ENCODE results near the gene CTNND2. TPM values are rescaled to one million over a fixed set of nuclear protein-coding genes. Genes with fewer than 3 reads are reported as not detected.
"Not testable (repeated sequence)": the region's sequence is repeated elsewhere in the genome, so short reads cannot be mapped to it uniquely, and the experiment has no call there.

CTNND2 gene
- total RNA-seq, 1 donor from 2014 or later = not detected

DNA sequence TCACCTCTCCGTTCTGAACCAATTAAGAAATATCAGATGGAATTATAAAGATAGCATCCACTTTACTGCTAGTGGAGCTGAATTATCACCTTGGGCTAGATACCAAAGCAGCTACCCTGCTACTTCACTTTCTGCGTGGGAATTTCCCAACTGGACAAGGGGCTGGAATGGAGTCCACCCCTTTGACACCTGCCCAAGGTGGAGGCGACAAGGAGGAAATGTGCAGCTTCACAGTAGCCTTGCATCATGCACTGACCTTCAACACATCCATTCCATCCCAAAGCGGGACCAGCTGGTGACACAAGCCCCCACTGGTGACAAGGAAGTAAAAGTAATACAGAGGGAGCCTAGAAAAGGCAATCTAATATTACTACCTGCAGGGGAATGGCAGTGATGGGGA, 30.7 kb downstream of the CTNND2 start:
- DNase-seq (ENCODE audit: low read depth) = no peak

DNA sequence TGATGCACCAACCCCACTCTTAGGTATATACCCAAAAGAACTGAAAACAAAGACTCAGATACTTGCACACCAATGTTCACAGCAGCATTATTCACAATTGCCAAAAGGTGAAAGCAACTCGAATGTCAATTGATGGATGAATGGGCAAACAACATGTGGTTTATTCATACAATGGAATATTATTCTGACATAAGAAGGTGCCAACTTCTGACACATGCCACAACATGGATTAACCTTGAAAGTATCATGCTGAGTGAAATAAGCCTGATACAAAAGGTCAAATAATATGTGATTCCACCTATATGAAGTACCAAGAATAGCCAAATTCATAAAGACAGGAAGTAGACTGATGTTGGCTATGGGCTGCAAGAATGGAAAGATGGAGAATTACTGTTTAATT, 35.0 kb downstream of the CTNND2 start:
- DNase-seq (ENCODE audit: low read depth) = no peak

DNA sequence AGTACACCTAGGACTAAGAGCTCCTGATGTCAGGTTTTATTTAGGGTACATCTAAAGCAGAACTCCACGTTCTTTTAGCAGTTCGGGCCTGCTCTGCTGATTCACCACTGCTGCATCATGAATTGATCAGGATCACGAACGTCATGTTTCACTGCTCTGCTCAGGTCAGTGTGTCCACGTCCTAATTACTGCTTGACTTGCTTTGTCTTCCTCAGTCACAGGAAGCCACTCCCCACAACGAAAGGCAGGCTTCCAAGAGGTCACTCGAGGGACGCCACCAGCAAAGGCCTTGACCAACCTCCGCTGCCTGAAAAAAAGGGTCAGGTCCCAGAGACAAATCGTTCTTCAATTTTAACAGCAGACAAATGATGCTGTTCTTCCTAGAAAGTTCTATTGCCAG, 40.3 kb downstream of the CTNND2 start:
- no peak for DNase-seq (ENCODE audit: low read depth)

DNA sequence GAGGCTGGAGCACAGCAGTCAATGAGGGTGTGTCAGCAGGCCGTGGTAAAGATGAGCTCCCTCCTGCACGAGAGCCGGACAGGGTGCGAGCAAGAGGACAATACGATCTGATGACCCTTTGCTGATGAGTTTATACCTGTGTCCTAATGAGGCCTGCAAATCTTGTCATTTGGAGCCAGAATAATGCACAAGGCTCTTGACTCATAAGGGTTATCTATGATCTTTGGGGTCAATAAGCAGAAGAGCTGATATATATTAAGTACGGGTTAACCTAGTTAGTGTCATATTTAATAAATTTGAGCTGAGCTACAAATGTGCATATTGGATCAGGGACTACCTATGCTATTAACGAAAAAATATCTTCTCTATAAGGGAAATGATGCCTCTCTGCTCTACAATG, 46.9 kb downstream of the CTNND2 start:
- no peak for DNase-seq (ENCODE audit: low read depth)

DNA sequence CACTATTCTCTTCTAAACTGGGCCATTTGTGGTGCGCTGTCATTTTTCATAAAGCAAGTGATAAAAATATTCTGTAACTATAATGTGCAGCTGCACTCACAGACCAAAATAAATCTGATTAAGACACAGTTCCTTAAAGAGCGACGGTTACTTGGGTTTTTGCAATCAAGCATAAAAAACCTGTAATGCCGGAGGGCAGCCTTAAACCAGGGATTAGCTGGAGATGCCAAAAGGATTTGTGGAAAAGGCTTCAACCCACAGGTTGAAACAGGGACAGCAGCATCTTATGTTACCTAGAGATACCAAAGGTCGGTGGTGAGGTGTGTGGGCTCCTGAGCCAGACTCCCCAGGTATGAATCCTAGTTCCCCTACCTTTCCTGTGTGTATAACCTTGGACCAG, 49.3 kb downstream of the CTNND2 start:
- no peak for DNase-seq (ENCODE audit: low read depth)

DNA sequence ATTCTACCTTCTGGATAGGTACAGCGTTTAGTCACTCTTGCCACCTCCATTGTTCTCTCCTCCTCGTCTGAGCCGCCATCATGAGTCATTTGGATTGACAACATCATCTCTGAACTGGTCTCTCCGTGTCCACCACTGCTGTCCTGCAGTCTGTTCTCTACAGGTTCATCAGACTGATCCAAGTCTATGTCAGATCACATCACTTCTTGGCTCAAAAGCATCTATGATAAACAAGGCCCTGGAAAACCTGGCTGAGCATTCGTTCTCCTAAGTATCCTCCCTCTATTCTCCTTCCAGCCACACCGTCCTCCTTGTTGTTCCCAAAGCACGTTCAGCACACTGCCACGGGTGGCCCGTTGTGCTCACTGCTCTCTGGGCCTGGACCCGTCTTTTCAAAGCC, 50.5 kb downstream of the CTNND2 start:
- DNase-seq (ENCODE audit: low read depth) = no peak

DNA sequence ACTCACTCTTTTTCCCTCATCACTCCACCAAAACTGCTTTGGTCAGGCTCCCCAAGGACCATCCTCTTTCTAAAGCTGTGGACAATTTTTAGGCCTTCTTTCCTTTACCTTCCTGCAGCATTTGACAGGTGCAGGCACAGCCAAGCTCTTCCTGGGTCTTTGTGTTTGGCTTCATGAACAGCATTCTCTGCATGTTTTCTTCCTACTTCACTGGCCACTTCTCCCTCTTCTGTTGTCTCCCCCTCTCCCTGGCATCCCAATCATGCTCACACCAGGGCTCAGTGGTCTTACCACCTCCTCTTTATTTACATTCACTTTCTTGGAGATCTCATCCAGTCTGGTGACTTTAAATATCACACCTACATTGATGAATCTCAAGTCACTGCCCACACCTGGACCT, 51.1 kb downstream of the CTNND2 start:
- no peak for DNase-seq (ENCODE audit: low read depth)

DNA sequence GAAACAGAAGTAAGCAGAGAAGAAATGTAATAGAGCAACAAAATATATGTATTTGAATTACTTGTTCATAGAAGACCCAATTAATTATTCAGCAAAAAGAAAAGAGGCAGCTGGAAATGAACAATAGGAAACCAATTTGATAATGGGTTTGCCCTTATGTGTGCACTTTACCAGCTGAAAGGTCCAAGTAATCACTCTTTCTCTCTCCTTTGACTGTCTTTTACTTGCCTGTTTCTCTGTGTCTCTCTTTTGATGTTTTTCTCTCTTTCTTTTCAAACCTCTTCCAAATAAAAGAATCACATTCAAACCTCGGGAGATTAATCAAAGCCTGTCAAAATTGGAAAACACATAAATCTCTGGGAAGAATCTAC, 51.5 kb downstream of the CTNND2 start:
- no peak for DNase-seq (ENCODE audit: low read depth)

DNA sequence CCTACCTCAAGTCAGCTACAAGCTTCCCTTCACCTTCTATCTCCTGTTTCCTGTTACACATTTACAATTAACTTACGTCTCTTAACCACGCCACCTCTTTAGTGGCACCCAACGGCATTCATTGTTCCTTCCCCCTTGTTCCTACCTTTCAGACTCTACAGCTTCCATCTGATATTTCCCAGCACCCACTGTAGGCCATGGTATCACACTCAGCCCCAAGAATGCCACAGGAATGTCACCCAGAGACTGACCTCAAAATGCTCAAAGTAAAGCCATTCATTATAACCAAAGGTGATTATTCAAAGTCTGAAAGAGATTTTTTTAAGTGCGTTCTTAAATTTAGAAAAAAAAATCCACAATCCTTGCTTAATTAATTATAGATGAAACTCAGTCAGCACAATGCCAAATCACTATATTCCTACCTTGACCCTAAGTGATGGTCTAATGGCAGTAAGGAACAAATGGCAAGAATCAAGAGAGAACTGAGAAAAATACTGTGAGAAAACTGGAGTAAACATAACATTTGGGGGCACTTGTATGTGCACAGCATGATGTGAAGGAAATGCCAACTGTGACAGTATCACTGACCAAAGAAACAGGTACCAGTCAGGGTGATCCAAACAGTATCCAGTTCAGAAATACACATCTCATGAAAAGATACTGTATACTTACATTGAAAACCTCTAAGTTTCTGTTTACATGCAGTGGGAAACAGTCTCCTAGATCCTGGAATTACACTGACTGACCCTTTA, 52.1 kb downstream of the CTNND2 start:
- no peak for DNase-seq (ENCODE audit: low read depth)

DNA sequence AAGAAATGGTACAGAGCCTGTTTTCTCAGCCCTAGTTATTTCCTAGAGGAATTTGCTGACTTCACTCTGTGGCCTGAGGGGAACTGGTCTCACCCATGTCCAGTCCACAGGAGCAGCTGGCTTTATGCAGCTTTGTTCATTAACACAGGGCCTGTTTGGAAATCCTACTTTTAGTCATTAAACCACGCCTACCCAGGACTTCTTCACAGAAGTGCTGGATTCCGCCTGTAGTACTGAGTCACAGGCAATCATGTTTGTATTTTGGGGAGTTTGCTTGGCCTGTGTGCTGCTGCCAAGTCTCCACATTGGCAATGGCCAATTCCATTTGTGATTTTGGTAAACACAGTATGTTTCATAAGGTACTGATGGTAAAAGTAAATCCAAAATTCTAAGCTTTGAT, 52.8 kb downstream of the CTNND2 start:
- peak; percentile 3 for DNase-seq (ENCODE audit: low read depth)

DNA sequence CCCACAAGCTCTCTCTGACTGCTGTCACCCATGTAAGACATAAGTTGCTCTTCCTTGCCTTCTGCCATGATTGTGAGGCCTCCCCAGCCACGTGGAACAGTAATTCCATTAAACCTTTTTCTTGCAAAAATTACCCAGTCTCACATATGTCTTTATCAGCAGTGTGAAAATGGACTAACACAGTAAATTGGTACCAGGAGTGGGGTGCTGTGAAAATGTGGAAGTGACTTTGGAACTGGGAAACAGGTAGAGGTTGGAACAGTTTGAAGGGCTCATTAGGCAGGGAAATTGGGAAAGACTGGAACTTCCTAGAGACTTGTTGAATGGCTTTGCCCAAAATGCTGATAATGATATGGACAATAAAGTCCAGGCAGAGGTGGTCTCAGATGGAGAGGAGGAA, 75.7 kb downstream of the CTNND2 start:
- DNase-seq (ENCODE audit: low read depth) = not testable (repeated sequence)

DNA sequence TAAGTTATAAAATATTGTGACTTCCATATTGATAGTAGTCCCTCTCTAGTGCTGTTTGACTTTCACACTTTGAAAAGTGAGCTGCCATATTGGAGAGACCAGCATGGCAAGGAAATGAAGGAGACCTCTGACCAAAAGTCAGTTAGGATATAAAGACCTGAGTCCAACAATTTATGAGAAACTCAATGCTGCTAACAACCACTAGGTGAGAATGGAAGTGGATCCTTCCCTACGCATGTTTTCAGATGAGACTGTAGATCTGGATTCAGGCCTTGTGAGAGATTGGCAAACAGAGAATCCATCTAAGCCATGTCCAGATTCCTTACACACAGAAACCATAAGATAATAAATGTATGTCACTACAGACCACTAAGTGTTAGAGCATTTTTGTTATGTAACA, 81.6 kb downstream of the CTNND2 start:
- DNase-seq (ENCODE audit: low read depth) = no peak

DNA sequence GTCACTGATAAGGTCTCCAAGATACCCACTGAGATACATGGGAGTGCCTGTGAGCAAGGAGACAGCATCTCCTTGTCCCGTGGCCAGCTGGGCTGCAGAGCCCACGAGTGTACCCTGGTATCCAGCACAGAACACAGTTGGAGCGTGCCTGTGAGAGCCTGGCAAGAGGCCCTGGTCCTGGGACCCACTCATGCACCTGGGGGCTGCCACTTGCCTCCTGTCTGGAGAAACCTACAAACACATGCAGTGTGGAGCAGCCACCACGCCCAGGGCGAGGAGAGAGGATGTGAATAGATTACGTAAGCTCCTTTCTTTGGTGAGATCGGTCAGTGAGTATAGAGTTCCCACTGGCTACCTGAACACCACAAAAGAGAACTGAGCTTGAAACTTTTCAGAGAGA, 88.3 kb downstream of the CTNND2 start:
- no peak for DNase-seq (ENCODE audit: low read depth)

DNA sequence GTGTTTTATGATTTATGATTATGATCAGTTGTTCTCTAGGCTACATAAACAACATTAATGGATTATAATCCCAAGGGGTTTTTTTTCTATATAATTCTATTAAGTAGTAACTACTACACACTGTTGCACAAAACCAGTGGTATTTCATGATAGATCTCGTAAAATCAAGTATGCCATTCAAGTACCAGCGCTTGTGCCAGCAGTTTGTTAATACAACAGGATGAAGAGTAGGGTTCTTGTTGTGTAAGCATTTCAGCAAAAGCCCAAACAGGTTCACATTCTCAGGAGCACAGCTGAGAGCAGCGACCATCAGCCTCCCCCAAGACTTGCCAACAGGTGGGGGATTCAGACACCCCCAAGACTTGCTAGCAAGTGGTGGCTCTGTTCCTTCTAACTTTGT, 88.8 kb downstream of the CTNND2 start:
- no peak for DNase-seq (ENCODE audit: low read depth)

DNA sequence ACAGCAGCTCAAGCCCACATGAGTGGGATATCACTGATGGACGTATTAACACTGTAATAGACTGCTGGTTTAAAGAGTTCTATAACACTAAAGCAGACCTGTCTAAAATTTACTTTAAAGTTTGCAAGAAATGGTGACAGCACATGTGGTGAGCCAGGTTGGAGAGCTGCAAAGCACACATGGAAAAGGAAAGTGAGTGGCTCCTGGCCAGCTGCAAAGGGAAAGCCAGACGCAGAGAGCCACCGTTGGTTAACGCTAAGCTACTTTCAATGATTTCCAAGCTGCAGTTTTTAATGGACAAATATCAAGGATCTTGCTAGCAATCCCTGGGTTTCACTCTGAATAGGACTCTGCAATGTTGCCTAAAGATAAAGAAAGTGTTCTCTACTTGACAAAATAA, 89.9 kb downstream of the CTNND2 start:
- no peak for DNase-seq (ENCODE audit: low read depth)

DNA sequence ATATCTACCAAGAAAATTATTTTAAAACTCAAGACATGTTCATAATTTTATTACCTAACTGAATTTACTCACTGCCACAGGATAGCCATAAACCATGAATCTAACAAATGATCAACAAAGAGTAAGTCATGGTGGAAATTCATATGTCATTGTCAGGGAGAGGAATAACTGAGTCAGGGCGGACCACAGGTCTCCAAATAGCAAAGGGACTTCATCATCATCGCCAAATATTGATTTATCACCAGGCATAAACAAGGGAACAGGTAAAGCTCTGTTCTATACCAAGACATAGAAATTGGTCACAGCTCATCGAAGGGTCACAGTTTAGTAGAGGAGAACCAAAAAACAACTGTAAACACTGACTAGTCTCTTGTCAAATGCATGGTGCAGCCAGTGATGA, 94.8 kb downstream of the CTNND2 start:
- DNase-seq (ENCODE audit: low read depth) = no peak

DNA sequence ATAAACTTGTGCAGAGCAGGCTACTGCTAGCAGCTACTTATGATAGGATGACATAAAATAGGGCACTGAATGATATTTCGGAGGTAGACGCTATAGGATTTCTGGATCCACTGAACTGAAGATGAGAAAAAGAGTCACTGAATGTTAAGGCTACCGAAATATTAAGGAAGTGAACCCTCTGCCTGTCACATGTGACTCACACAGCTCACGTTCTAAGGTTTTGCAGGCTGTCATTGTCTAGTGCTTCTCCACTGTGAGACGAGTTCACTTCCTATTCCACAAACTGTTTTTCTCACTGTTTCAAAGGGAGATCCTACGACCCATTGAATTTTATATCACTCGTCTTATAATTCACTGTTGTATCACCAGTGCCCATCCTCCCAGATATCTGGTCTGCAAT, 100.8 kb downstream of the CTNND2 start:
- DNase-seq (ENCODE audit: low read depth) = no peak

DNA sequence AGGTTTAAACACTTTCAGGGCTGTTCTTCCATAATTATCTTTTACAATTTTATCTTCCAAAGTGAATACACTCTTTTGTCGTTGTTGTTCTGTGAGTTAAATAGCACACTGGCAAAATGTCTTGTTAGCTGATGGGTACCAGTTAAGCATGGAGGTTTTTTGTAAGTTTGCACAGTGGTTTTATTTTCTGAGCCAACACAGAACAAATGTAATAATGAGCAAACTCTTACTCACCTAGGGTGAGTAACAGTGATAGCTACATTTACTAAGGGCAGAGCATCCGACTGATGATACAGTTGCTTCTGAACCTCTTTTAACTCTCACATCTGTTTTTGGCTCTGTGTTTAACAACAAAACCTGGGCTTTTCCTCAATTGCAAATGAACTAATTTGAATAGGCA, 103.2 kb downstream of the CTNND2 start:
- DNase-seq (ENCODE audit: low read depth) = no peak

DNA sequence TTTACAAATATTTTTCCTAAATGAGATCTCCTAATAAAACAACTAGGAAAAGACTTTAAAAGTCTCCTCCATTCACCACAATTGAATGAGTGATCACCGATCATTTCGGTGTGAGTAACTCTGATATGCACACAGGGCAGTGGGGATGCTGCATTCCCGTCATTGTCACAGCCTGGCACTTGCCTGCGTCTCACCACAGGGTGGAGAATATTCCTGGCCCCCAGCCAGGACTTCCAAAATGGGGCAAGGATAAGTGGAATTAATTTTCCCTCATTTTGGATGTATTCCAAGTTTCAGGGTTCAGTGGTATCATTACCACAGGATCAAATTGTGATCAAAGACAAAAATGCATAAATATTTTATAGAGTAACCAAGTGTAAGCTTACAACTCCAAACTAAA, 107.1 kb downstream of the CTNND2 start:
- DNase-seq (ENCODE audit: low read depth) = no peak

DNA sequence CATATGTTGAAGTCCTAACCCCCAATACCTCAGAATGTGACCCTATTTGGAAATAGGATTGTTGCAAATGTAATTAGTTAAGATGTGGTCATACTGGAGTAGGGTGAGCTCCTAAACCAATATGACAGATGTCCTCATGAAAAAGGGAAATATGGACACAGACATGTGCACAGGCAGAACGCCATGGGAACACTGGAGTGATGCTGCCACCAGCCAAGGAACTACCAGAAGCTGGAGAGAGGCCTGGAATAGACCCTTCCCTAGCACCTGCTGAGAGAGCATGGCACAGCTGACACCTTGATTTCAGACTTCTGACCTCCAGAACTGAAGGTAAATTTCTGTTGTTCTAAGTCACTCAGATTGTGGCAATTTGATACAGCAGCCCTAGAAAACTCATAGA, 110.8 kb downstream of the CTNND2 start:
- DNase-seq (ENCODE audit: low read depth) = no peak

DNA sequence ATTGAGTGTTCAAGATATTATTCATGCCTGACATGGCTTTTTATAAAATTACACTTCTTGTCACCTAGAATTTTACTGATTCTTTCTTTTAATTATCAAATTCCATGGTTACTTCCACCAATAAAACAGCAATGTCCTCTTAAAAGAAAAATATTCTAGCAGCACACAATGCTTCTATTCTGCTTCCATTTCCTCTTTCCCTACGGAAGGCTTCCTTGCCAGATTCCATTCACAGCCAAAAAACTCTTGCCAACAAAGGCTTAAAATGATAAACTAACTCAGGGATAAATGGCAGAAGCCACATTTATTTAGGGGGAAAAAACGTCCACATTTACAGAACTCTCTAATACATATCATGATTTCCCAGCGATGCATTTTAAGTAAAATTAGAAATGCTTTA, 111.6 kb downstream of the CTNND2 start:
- no peak for DNase-seq (ENCODE audit: low read depth)

DNA sequence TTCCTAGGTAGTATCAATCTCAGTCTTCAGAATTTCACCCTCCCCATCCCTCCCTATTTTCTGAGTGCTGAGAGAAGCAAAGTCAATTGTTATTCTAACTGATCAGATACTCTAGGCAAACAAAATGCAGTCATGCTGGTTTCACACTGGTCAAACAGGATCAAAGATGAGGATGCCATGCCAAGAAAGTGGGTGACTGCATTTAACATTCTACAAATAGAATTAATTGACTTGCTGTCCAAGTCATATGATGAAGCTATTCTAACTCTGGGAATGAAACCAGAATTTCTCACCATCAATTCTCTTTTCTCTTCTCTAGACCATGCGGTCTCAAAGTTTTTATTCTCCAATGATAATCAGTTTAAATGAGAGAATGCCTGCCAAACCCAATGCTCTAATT, 112.5 kb downstream of the CTNND2 start:
- DNase-seq (ENCODE audit: low read depth) = no peak

DNA sequence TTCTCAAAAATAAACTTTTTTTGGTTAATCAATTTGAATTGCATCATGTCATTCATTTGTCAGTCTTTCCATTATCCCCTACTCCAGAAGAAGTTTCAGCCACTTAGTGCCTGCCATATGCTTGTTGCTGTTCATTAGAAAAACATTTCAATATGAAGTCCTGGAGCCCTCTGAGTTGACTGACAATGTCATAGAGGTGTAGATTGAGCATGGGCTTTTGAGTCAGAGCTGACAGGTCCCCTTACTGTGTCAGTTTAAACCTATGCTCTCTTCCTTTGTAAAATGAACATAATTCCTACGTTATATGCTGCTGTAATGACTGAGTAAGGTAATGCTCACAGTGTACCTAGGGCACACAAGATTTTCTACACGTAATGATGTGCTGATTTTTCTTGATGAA, 114.0 kb downstream of the CTNND2 start:
- DNase-seq (ENCODE audit: low read depth) = no peak

DNA sequence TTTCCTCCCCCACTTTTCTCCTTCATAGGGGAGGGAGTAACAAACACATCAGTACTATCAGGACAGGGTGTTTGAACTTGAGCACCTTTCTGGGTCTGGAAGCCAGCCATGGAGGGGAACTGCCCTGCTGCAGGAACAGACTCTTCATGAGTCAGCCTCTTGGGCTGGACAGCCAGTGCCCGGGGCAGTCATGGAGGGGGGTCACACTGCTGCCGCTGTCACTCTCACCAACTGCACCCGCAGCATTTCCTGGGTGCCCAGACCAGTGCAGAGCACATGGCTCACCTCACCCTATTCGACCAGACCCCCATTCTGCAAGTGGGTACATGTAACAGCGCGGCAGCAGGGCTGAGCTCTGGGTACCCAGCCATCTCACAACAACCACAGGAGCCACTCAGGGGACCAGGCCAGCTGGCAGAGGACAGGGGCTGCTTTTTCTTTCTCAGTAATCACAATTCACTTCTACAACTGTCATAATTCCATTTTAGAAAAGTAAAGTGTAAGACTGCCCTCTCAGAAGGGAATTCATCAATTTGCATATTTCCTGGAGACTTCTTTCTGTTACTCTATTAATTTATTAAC, 118.4 kb downstream of the CTNND2 start:
- DNase-seq (ENCODE audit: low read depth) = no peak
